EL (cell line): ENCODE measurements around the gene ARHGAP21.
"Not testable (repeated sequence)": the region's sequence is repeated elsewhere in the genome, so short reads cannot be mapped to it uniquely, and the experiment has no call there.

ENCODE experiments used
- DNase-seq: peaks from one replicate; pipeline ENCODE4 v3.0.0-alpha.2; 2016

Gene ARHGAP21

GRCh38 chr10:24621035-24621795, 102.5 kb downstream of the ARHGAP21 start:
- not testable (repeated sequence) for DNase-seq

GRCh38 chr10:24619994-24620310, 103.7 kb downstream of the ARHGAP21 start:
- DNase-seq, result not testable (repeated sequence)

- DNase-seq, result not testable (repeated sequence)
Observed at GRCh38 chr10:24619291-24619993, 104.2 kb downstream of the ARHGAP21 start.

GRCh38 chr10:24618401-24618800, 105.3 kb downstream of the ARHGAP21 start:
- DNase-seq, result no peak

DNA sequence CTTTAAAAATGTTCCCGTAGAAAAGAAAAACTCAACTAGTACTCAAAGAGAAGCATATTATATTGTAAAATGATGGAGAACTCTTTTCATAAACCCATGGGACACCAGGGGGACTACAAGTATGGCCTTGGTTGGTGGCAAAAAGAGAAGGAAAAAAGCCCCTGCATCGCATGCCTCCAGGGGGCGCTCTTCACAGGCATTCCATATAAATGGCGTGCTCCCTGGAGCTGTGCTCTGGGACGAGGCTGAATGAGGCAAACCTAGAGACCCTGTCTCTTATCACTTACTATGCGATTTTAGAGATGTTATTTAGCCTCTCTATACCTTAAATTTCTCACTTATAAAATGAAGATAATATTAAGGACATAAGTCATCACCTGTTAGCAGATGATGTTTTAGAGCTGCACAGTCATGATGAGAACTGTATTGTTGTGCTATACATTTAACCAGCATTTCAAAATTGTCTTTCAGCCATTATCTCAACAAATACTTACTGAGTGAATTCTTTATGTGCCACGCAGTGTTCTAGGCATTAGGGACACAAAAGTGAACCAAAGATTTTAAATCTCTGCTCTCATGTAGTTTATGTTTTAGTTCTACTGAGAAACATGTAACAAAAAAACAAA, 105.8 kb downstream of the ARHGAP21 start:
- DNase-seq, result peak; percentile 59

- DNase-seq, result peak; percentile 7
Observed at GRCh38 chr10:24616536-24616935, 107.2 kb downstream of the ARHGAP21 start.

- DNase-seq, result no peak
Observed at GRCh38 chr10:24606021-24606420, 117.7 kb downstream of the ARHGAP21 start.

DNA sequence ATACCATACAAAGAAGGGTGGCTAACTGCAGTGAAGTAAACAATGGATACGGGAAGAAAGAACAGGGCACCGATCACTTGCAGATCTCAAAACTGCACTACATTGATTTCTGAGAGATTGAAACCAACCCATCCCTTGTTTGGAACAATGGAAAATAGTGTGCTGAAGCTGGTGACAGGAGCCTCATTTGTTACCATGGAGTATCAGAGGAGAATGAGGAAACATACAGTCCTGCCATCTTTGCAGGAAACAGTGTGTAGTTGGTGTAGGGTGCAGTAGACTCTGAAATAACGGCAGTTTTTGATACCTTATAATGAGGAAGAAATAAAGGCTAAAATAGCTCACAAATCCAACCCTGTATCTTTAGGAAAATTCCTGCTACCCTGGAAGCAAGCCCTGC, 118.5 kb downstream of the ARHGAP21 start:
- DNase-seq, result no peak

- peak; percentile 65 for DNase-seq
Observed at GRCh38 chr10:24603333-24603732, 120.4 kb downstream of the ARHGAP21 start.

DNA sequence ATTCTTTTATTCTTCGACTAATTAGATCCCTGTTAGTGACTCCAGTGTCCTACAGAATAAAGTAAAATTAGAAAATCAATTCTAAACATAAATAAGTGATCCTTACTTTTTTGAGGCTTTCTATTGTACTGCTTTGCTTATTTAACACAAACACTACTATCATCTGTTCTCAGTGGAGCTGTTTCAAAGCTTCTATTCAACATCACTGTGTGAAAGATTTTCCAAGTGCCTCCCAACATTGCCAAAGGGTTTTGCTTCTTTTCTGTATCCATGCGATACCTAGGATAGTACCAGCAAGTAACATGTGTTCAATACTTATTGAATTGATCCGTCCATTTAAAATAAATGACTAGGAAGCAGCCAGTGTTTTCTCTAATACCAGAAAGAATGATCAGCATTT, 125.7 kb downstream of the ARHGAP21 start:
- no peak for DNase-seq

- DNase-seq, result no peak
Observed at GRCh38 chr10:24597426-24597825, 126.3 kb downstream of the ARHGAP21 start.

- no peak for DNase-seq
Observed at GRCh38 chr10:24596217-24596930, 127.3 kb downstream of the ARHGAP21 start.

- no peak for DNase-seq
Observed at GRCh38 chr10:24590697-24591457, 132.8 kb downstream of the ARHGAP21 start.

DNA sequence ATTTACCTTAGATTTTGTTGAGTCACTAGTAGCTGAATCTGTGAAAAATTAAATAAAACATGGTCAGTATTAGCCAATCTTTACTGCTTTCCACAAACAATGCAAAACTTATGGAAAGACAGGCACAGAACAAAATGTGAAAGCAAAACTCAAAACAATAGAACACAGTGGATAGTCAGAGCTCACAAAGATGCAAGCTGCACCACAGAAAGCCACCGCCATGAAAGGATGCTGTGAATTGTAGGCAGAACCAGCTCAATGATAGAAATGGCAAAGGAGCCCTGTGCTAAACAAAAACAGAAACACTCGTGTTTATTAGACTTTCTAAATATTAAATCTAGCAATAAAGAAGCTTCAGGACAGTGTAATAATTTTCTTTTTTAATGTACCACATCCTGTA, 134.4 kb downstream of the ARHGAP21 start:
- no peak for DNase-seq

GRCh38 chr10:24579906-24580305, 143.8 kb downstream of the ARHGAP21 start:
- DNase-seq, result no peak

GRCh38 chr10:24579448-24579847, 144.2 kb downstream of the ARHGAP21 start:
- no peak for DNase-seq

- no peak for DNase-seq
Observed at GRCh38 chr10:24575481-24576002, 148.1 kb downstream of the ARHGAP21 start.

GRCh38 chr10:24574578-24575155, 149.0 kb downstream of the ARHGAP21 start:
- no peak for DNase-seq

DNA sequence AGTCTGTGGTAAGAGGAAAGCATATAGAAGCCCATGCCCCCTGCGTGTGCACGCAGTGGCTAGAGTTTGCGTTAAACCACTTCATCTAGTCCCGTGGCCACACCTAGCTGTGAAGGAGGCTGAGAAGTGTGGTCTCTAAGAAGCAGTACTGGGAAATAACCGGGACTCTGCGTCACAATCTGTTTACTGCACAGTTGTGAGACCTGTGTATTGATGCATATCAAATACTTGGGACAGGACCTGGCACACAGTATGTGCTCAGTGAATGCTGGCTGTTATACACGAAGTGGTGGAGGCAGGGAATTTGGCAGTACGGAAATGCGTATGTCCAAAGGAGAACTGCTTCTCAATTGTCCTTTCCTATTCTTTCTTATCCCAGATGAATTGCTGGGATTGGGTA, 149.5 kb downstream of the ARHGAP21 start:
- DNase-seq, result no peak

DNA sequence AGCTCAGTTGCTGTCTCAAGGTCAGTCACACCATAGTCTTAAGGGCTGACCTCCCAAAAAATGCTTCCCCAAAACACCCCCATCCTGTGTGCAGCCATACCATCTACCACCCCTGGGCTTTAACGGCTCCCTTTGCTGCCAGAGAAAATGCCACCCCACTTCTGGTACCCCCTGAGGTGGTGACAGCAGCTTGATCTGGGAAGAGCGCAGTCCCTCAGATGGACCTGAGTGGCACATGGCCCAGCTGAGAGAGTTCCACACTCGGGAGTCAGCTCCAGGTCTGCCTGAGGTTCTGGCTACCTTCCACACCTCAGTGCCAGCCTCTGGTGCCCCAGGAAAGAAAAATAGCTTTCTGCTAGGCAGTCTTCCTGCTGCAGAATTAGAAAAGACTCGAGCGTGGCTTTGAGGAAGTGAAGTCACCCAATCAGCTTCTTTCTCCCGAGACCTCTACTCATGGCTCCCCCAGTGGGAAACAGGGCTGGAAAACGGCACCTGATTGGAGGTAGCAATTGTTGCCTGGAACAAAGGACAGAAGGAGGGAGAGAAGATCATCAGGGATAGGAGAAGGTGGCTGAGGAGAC, 151.7 kb downstream of the ARHGAP21 start:
- DNase-seq, result no peak

GRCh38 chr10:24570658-24571426, 152.8 kb downstream of the ARHGAP21 start:
- no peak for DNase-seq
